Activated naive CD4-positive, alpha-beta T cell (primary cell): Measurements from ENCODE around the gene ETV7.

Experiments used
- DNase-seq, 4 experiments: peaks; one replicate each; lab custom pipeline; 2025; lab: John Stamatoyannopoulos, UW

The ETV7 gene

GRCh38 chr6:36323062-36323461 is 64.4 kb downstream of the ETV7 start:
- no peak for DNase-seq

DNA sequence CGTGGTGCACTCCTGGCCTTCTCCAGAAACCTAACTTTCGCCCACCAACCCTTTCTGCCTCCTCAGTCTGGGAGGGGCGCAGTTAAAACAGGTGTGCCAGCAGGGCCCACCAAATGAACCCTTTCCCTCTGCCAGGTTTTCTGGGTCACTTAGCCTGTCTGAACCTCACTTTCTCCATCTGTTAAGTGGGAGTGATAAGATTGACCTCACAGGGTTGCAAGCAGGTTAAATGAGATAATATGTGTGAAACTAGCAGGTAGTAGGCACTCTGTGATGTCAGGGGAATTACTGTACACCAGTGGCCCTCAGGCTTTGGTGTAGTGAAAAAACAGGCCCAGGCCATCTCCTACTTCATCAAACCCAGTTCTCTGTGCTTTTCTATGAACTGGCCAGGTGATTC is 64.9 kb downstream of the ETV7 start:
- DNase-seq: no peak

GRCh38 chr6:36320475-36320874 is 67.0 kb downstream of the ETV7 start:
- no peak for DNase-seq

DNA sequence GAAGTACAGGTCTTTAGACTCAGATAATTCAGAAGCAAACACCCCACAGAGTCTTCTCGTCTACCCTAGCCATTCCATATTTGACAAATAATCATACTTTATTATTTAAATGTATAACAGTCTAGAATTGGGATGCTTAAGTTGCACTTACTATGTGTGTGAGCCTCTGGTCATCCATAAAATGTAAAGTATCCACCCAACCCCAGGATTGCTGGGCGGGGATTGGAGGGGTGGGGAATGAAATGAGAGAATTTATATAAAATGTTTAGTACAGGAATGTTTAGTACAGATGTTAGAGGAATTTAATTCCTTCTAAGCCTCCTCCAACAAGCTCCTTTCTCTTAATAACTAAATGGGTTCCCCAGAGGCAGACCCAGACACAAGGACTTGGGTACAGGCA is 67.6 kb downstream of the ETV7 start:
- DNase-seq: no peak

DNA sequence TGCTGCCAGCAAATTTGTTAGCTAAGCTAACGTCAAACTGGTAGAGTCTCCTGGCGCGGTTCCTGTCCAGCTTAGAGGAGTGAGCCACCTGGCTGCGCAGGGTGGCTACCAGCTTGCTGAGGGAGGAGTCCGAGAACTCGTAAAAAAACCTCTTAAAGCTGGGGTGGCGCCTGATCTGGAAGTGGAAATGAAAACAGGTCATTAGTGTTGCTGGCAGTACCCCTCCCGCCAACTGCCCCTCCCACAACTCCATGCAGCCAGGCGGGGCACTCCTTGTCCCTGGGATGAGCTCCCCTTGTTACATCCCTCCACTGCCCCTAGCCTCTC is 68.1 kb downstream of the ETV7 start:
- no peak for DNase-seq

- no peak for DNase-seq
Measured at GRCh38 chr6:36318690-36319435, 68.6 kb downstream of the ETV7 start.

DNA sequence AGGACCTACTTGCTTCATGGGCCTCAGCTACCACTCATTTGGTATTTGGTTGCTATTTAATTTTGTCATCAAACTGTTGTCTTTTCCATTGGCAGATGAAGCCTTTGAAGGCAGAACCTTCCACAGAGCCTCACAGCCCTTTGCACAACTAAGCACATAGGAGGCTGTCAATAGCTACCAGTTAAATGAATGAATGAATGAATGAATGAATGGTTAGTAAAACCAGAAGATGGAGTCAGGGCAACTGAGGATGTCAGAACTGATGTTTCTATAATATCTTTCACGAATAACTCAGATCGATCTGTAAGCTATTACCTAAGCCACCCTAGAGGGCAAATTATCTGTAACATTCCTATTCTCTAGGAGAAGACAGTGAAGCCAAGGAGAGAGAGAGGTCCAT is 69.8 kb downstream of the ETV7 start:
- DNase-seq: no peak
